Measurements from ENCODE around the gene MXI1. TPM values are rescaled to one million over a fixed set of nuclear protein-coding genes. Genes with fewer than 3 reads are reported as not detected.
A peak's percentile ranks its signal among the peaks of the same experiment; 100 is the strongest.

MXI1 gene
- total RNA-seq, 1 experiment from 2014 or later: 12.1 TPM

DNA sequence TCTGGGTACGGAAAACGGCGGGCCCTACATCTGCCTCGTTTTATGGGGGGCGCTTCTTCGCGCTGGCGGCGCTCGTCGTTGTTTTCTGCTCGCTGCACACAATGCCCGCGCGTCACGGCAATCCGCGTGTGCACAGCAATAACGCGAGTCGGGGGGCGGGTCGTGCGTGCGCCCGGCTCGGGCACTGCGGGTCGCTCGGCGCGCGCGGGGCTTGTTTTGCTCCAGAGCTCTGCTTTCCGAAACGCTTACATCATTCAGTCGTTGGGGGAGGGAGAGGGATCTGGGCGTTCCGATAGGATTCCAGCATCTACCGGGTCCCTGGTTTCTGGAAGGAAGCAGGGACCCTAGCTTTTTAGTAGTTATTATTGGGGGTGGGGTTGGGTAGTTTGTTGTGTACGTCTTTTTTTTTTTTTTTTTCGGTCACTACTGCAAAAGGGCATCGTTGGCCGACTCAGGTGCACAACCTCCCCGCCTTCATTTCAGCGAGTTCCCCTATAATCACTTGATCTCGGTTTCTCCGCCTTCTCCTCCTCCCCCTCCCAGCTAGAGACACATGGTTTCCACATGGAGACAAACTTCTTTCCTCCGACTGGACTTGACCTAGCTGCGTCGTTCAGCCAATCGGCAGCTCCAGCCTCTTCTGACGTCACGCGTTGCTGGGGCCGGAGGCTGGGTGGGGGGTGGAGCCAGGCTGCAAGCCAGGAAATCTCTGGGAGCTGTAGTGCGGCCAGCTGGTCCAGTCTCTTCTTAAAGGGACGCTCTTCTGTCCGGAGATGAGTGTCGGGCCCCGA is 3.5 kb downstream of the MXI1 start:
- Histone ChIP-seq H3K36me3 (ENCODE audit: control insufficient read depth, insufficient read depth, low read length) (no peaks in the 10 kb centered on the region; the same call in 1 of the 2 replicates), H3K27me3 (ENCODE audit: control insufficient read depth, insufficient read depth, low read length) (peaks cover 2% of the 10 kb centered on the region; the same call in 1 of the 2 replicates), H3K4me3 (ENCODE audit: low read depth in 2 of 2, low read length in 2 of 2) (peak overlapping the region; percentile 70 to 82), H3K9me3 (ENCODE audit: control insufficient read depth, insufficient read depth, low read depth, low read length) (no peaks in the 10 kb centered on the region), H3K4me1 (ENCODE audit: control insufficient read depth, insufficient read depth, low read length) (peaks cover 4% of the 10 kb centered on the region; the same call in 1 of the 2 replicates), H3K27ac (ENCODE audit: low read length) (peak overlapping the region; percentile 58; the same call in 1 of the 2 replicates)
- BruUV-seq (replicated peaks): no TSS peak
- in situ Hi-C loops (cut with HindIII; ENCODE audit: low pct_unique_long_range_greater_than_20kb, low sequenced_read_pairs) (no loop called here), intact Hi-C loops (cut with micrococcal nuclease; ENCODE audit: unreplicated experiment) (no loop called here)
- ATAC-seq: peak; percentile 90
- POLR2A ChIA-PET: interaction anchor here (0.6 to 0.7 kb wide), 2 partner anchors 11 to 1065 kb away, joined by 3 to 32 read pairs; no protein-coding TSS in a partner anchor
- DNase-seq (ENCODE audit: low read depth, low spot score): peak; percentile 95
- TF ChIP-seq TCF7L2 (IDR thresholded peaks at IDR 0.05; ENCODE audit: low read depth, low read length): no peak
- TF ChIP-seq POLR2AphosphoS5 (IDR thresholded peaks at IDR 0.05; ENCODE audit: low read depth, low read length): peak; percentile 50; the same call in 1 of the 2 replicates
- TF ChIP-seq, protein P1, sequence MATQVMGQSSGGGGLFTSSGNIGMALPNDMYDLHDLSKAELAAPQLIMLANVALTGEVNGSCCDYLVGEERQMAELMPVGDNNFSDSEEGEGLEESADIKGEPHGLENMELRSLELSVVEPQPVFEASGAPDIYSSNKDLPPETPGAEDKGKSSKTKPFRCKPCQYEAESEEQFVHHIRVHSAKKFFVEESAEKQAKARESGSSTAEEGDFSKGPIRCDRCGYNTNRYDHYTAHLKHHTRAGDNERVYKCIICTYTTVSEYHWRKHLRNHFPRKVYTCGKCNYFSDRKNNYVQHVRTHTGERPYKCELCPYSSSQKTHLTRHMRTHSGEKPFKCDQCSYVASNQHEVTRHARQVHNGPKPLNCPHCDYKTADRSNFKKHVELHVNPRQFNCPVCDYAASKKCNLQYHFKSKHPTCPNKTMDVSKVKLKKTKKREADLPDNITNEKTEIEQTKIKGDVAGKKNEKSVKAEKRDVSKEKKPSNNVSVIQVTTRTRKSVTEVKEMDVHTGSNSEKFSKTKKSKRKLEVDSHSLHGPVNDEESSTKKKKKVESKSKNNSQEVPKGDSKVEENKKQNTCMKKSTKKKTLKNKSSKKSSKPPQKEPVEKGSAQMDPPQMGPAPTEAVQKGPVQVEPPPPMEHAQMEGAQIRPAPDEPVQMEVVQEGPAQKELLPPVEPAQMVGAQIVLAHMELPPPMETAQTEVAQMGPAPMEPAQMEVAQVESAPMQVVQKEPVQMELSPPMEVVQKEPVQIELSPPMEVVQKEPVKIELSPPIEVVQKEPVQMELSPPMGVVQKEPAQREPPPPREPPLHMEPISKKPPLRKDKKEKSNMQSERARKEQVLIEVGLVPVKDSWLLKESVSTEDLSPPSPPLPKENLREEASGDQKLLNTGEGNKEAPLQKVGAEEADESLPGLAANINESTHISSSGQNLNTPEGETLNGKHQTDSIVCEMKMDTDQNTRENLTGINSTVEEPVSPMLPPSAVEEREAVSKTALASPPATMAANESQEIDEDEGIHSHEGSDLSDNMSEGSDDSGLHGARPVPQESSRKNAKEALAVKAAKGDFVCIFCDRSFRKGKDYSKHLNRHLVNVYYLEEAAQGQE (IDR thresholded peaks at IDR 0.05; ENCODE audit: insufficient read depth in 1 of 2, low read depth in 2 of 2, low read length in 1 of 2): no peak
- peak; percentile 40; the same call in 1 of the 2 replicates for TF ChIP-seq SIN3A (IDR thresholded peaks at IDR 0.05; ENCODE audit: borderline replicate concordance, insufficient read depth, low read depth, low read length)
- TF ChIP-seq, protein P2, sequence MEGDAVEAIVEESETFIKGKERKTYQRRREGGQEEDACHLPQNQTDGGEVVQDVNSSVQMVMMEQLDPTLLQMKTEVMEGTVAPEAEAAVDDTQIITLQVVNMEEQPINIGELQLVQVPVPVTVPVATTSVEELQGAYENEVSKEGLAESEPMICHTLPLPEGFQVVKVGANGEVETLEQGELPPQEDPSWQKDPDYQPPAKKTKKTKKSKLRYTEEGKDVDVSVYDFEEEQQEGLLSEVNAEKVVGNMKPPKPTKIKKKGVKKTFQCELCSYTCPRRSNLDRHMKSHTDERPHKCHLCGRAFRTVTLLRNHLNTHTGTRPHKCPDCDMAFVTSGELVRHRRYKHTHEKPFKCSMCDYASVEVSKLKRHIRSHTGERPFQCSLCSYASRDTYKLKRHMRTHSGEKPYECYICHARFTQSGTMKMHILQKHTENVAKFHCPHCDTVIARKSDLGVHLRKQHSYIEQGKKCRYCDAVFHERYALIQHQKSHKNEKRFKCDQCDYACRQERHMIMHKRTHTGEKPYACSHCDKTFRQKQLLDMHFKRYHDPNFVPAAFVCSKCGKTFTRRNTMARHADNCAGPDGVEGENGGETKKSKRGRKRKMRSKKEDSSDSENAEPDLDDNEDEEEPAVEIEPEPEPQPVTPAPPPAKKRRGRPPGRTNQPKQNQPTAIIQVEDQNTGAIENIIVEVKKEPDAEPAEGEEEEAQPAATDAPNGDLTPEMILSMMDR (IDR thresholded peaks at IDR 0.05): no peak; the same call in 1 of the 2 replicates
- CTCF ChIA-PET: interaction anchor here (0.6 to 1.5 kb wide), 7 partner anchors 10 to 344 kb away, joined by 4 to 12 read pairs (median 6); partner anchors contain the start of gene SMNDC1

DNA sequence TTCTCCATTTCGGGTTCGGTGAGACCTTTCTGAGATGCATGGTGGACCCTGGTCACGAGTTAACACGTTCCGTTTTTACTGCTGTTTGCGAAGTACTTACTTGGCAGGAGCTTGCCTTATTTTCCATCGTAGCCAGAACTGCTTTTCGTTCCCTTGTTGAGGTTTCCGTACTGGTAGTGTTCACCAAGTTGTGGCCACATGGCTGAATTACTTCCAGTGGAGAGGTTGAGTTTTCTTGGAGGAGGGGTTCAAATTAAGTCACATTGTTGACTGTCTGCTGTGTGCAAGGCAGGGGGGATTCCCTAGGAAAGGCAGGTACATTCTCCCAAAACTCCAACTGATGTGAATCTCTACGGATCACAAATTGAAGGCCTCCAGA is 4.0 kb downstream of the MXI1 start:
- no peak for ATAC-seq
- BruUV-seq (replicated peaks): no TSS peak
- ChIA-PET CTCF (interaction anchor here (0.6 to 1.5 kb wide), 6 partner anchors 9 to 345 kb away, joined by 4 to 12 read pairs (median 6); partner anchors contain the start of gene SMNDC1), POLR2A (no interaction called here)
- in situ Hi-C loops (cut with HindIII; ENCODE audit: low pct_unique_long_range_greater_than_20kb, low sequenced_read_pairs) (no loop called here), intact Hi-C loops (cut with micrococcal nuclease; ENCODE audit: unreplicated experiment) (no loop called here)
- DNase-seq (ENCODE audit: low read depth, low spot score): no peak
- TF ChIP-seq, protein P2 (IDR thresholded peaks at IDR 0.05): no peak
- TF ChIP-seq TCF7L2 (IDR thresholded peaks at IDR 0.05; ENCODE audit: low read depth, low read length): no peak
- TF ChIP-seq SIN3A (IDR thresholded peaks at IDR 0.05; ENCODE audit: borderline replicate concordance, insufficient read depth, low read depth, low read length): no peak
- Histone ChIP-seq H3K36me3 (ENCODE audit: control insufficient read depth, insufficient read depth, low read length) (no peaks in the 10 kb centered on the region; the same call in 1 of the 2 replicates), H3K9me3 (ENCODE audit: control insufficient read depth, insufficient read depth, low read depth, low read length) (no peaks in the 10 kb centered on the region), H3K4me1 (ENCODE audit: control insufficient read depth, insufficient read depth, low read length) (peaks cover 4% of the 10 kb centered on the region; the same call in 1 of the 2 replicates), H3K27ac (ENCODE audit: low read length) (peak overlapping the region; percentile 58; the same call in 1 of the 2 replicates), H3K4me3 (ENCODE audit: low read depth in 2 of 2, low read length in 2 of 2) (peak overlapping the region; percentile 70 to 82), H3K27me3 (ENCODE audit: control insufficient read depth, insufficient read depth, low read length) (no peaks in the 10 kb centered on the region; the same call in 1 of the 2 replicates)
